NCI-H748 (cell line): ENCODE results near the gene HDAC4.

Experiments
- DNase-seq: peaks from one replicate; lab custom pipeline; 2025; ENCODE audit not compliant: unreplicated experiment; lab: John Stamatoyannopoulos, UW

HDAC4 gene

GRCh38 chr2:239299218-239299939 lies 101.4 kb downstream of the HDAC4 start:
- no peak for DNase-seq

DNA sequence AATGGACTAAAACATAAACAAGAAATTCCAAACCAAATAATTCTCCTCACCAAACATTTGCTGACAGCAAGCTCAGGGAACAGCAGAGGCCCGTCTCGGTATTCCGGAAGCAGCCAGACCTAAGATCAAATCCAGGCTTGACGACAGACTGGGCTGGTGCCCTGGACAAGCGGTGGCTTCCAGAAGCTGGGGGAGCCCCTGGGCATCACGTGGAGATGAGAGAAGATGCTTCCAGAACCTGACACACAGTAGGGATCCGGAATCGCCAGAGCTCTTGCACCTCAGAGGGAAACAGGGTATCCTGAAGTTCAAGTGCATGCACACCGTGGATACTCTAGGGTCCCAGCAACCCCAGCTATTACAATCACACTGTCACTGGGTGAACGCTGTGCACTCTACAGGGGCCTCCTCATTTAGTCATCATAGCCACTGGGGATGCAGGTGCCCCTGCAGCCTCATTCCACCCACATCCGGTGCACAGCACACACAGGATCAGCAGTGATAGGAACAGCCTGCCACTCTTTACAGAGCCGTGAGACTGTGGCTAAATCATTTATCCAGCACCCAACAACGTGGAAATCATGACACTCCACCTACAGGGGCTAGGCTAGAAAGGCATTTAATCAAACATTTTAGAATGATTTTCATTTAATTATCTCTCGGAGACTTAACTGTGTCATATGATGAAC lies 102.6 kb downstream of the HDAC4 start:
- no peak for DNase-seq

DNA sequence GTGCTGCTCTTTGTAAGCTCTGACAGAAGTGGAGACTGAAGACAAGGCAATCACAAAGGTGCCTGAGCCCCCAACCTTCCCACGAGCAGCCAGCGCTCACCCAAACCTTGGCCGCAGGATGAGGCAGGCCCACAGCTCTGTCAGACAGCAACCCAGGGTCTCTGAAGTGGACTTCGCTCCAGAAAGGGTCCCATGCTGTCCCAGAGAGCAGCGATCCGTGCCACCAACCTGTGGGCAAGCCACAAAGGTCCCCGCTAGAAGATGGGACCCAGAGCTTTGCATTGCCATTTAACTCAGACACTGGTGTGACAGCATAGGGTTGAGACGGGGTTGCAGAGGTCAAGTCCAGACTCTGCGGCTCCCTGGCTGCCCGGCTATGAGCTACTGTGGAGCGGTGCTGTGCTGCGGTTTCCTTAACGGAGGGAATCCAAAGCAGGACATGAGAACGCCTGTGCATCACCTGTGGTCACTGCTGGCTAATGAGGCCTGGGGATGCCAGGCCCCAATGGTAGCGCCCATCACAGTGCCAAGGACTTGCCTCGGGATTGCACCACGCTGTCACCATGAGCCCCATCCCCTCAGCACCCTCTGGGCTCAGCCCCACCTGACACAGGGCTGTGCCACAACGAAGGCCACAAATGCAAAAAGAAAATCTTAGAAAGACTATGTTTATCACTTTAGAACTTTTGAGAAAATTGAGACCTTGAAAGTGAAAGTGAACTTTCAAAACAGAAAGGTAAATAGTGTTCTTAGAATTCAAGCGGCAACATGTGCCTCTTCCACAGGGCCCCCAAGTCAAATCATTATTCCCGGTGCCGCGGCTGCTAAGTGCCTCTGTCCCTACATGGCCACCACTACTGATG lies 103.4 kb downstream of the HDAC4 start:
- no peak for DNase-seq

DNA sequence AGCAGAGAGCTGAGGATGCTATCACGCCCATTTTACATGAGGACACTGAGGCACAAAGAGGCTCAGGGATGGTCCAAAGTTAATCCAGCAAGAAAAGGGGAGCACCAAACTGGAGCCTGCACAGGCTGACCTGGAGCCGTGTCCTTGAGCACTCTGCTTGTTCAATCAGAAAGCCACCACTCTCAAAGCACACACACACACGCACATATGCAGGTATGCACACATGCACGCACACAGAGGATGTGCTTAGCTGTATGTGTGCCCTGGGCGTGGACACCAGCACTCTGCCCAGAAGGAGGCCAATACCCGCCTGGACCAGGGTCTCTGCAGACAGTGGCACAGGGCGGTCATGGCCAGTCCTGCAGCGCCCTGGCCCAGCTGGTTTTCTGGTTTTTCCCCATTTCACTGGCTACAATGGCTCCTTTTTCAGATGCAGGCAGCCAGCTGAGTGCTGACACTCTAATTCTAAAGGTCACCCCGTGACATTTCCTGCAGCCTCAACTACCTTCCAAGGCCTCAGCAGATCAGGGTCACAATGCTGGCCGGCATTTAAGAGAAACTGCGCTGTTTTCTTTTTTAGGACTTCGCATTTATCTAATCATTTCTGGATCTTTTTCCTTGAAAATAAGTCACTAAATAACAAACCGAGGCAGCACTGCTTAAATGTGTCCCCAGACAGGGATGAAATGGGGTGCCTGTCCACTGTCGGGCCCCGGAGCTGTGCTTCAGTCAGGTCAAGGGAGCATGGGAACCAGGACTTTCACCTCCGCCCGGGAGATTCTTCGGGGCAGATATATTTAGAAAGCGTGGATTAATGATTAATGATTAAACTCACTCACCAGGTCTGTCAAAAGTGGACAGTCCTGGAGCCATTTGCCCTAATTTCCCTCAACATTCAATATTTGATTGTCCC lies 104.5 kb downstream of the HDAC4 start:
- DNase-seq = no peak

- no peak for DNase-seq
These were observed 105.3 kb downstream of the HDAC4 start for GRCh38 chr2:239295377-239296019.

GRCh38 chr2:239294571-239295054 lies 106.2 kb downstream of the HDAC4 start:
- no peak for DNase-seq

DNA sequence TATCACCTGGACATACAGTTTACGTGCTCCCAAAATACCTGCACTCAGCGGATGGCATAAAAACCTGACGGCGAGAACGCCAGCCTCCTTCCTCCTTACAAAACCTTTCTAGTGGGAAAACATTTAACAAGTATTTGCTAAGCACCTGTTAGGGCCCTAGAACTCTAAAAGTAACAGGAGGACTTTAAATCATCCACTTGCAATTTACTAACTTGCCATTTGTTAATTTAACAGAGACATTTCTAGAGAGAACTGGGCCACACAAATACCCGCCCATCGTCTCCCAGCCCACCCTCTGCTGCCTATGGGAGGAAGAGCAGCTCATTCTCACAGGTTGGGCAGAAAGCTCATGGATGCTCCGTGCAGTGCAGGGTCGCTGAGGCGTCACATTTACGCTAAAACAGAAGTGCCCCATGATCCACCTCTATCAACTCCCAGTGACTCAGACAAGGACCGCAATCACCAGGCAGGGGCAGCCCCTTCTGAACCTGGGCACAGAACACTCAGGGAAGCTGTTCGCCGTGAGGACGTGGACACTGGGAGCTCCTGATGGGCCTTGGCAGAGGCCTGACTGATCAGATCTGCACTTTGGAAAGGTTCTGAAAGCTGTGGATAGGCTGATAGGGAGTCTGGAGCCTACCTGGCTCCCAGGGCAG lies 106.9 kb downstream of the HDAC4 start:
- DNase-seq = no peak

GRCh38 chr2:239292959-239293774 lies 107.7 kb downstream of the HDAC4 start:
- DNase-seq = no peak

- no peak for DNase-seq
These were observed 108.3 kb downstream of the HDAC4 start for GRCh38 chr2:239292531-239292930.

GRCh38 chr2:239291475-239292350 lies 109.1 kb downstream of the HDAC4 start:
- DNase-seq = peak; percentile 85

DNA sequence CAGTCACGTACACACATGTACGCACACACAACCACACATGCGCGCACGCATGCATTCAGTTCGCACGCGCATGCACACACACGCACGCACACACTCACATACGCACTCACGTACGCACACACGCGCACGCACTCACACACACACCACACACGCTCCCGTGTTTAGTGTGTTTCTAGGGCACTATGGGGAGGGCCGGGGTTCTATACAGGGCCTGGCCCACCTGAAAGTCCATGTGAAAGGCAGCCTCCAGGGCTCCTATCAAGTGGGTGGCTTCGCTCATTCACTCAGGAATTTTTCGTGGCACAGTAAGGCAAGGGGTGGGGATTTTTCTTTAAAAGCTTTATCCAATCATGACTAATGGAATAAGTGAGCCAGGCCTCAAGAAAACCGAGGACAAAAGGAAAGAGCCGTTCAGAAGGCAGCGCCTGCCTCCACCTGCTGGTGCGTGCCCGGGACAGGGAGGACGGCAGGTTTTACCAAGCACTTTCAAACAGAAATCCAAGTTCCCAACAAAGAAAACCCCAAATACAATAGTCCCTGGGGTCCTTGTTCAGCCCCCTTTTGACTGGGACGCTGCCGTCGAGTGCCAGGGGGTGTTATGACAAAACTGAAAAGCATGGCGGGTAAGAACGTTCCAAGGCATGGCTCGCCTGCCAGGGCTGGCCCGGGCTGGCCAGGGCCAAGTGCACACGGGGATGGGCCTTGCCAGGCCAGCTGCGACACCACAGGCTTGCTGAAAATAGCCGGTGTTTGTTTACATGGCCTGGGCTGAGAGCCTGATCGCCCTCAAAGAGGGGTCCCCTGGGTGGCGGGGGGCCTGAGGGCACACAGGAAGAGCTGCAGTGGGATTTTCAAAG lies 110.0 kb downstream of the HDAC4 start:
- peak; percentile 43 for DNase-seq

DNA sequence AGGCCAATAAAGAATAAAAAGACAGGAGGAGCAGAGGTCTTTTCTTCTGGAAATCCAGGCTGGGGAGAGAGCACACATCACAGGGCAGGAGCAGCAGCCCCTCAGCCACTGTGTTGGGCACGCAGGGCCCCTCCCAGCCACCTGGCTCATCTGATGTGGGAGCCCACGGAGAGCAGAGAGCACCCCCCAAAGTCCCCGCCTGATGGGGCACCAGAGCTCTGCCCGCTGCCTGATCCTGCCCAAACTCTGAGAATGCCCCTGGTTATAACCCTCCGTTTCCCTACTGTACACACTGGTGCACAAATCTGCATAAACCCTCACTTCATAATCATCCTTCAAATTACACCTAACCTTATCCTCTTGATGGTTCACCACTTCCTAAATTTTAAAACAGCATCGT lies 111.3 kb downstream of the HDAC4 start:
- no peak for DNase-seq

DNA sequence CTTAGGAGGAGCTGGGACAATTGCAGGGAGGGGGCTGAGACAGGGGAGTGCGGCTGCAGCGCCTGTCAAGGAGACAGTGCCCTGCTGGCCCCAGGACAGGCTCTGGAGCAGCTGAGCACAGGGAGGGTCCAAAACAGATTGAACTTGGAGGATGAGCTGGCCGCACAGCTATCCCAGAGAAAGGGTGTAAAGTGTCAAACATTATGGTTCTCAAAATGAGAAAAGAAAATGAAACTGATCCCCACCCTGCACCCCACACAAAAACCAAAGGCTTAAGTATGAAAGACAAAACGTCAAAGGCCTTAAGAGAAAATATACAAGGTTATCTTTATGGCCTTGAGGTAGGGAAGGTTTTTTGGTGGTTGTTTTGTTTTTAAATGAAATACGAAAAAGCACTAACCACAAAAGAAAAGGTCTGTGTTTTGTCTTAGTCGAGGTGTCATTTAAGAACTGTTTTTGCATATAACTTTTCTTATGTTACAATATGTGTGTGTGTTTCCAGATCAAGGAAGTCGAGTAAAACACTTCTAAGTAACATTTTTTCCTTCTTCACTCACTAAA lies 111.8 kb downstream of the HDAC4 start:
- DNase-seq = no peak

GRCh38 chr2:239288237-239288636 lies 112.6 kb downstream of the HDAC4 start:
- DNase-seq = no peak

DNA sequence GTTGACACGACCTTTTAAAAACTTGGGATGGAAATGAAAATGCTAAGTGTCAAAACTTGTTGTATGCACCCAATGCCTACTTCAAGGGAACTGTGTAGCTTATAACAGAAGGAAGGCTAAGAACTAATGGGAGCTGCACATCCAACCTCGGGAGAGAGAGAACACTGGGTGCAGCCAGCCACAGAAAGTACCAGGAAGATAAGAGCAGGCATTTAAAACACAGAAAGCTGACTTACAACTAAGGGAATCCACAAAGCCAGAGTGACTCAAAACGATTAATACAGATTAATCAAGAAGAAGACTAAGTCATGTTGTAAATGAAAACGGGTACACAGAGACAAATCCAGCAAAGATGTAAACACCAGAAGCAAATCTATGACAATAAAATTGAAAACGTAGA lies 113.4 kb downstream of the HDAC4 start:
- DNase-seq = no peak

DNA sequence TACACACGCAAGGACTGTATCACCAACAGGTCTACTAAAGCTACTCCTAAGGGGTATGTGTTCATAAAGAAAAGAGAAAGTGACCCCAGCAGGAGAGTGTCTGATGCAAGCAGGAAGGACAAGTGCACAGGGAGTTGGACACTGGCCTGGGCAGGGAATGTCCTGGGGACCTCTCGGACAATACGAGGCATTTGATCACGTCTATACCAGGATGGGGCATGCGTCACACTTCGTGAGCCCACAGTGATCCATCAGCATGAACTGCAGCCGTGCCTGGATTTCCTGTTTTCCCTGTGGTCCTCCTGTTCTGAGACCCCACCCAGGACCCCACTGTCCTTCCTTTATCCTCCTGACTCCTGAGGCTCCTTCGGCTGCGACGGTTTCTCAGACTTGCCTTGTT lies 113.9 kb downstream of the HDAC4 start:
- no peak for DNase-seq

GRCh38 chr2:239285932-239286230 lies 114.9 kb downstream of the HDAC4 start:
- no peak for DNase-seq
